ENCODE results near the gene NCAM1.

Gene NCAM1

DNA sequence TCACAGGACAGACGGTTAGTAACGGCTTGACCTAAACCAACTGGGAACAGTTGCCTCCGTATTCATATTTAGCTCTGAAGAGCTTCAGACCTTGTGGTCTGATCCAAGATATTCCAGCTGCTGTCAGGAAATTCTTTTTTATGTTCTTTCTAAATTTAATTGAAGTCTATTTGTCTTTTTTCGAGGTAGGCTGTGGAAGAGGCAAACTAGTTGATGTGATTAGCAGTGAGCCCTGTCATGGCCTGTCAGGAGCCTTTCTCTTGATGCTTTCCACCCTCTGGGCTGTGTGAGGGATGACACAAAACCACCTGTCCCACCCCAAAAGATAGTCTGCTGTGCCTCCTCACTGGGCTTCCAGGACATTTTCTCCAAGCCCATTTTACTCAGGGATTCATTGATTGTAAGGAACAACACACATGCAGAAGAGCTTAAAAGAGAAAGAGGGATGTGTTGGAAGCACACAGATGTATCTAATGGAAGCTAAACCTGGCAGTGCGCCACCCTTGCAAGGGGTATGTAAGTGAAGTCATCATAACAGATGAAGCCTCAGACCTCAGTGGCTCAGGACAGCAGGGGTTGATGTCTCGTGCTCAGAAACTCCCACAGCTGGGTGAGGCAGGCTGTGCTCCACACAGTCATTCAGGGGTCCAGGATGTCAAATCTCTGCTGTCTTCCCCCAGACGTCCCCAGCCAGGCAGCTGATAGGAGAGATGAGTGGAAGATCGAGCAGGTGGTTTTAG, 170.0 kb downstream of the NCAM1 start:
- no peak for DNase-seq (ENCODE audit: low spot score)

- no peak for DNase-seq (ENCODE audit: low spot score)
Observed at GRCh38 chr11:113133071-113133470, 171.9 kb downstream of the NCAM1 start.

DNA sequence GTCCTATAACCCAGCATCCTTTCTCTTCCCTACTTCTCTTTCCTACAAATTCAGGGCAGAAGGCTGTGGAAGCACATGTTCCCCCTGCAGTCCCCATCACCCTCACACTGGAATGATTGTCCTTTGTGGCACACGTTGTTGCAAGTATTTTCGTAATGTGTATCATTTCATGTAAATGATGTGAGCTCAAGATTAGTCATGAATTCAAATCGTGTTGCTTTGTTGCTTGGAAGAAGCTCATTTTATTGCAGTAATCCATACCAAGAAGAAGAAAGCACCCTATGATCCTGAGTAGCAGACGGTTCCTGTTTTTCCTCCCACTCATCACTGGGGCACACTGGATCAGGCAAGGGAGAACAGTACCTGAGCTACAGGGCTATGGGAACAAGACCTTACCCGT, 173.4 kb downstream of the NCAM1 start:
- DNase-seq (ENCODE audit: low spot score), result no peak

- no peak for DNase-seq (ENCODE audit: low spot score)
Observed at GRCh38 chr11:113137713-113138529, 176.7 kb downstream of the NCAM1 start.

- DNase-seq (ENCODE audit: low spot score), result no peak
Observed at GRCh38 chr11:113138731-113139130, 177.5 kb downstream of the NCAM1 start.

- no peak for DNase-seq (ENCODE audit: low spot score)
Observed at GRCh38 chr11:113141010-113141409, 179.8 kb downstream of the NCAM1 start.

DNA sequence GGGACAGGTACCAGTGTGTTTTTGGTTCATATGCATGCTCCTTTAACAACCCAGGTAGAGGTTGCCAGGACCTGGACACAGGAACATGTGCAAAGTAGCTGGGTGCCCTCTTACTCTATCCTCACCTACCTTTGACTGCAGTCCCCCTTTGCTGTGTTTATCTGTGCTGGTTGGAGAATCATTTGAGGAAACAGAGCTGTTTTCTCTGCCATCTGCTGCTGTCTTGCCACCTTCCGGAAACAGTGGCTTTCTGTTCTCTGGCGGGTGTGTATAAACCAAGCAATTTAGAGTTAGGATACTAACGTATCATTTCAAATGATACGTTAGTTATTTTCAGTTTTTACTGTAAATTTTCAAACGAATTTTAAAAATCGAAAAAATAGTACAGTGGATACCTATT, 181.3 kb downstream of the NCAM1 start:
- DNase-seq (ENCODE audit: low spot score), result no peak

GRCh38 chr11:113147249-113147648, 186.0 kb downstream of the NCAM1 start:
- DNase-seq (ENCODE audit: low spot score), result no peak

DNA sequence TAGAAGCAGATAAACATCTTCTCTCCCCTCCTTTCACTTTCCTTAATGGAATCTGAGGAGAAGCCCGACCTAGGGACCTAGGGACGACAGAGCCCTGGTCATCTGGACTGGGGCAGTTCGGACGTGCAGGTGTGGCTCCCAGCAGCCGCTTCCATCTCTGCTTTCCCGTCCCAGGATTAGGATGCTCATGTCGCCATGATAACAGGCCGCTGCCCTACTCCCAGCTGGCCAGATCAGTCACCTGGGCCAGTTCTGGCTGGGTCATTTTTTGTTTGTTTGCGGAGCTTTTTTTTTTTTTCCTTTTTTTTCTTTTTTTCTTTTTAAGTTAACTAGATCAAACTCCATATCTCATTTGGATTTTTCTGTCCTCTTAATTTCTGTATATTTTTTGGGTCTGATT, 186.9 kb downstream of the NCAM1 start:
- DNase-seq (ENCODE audit: low spot score), result no peak

DNA sequence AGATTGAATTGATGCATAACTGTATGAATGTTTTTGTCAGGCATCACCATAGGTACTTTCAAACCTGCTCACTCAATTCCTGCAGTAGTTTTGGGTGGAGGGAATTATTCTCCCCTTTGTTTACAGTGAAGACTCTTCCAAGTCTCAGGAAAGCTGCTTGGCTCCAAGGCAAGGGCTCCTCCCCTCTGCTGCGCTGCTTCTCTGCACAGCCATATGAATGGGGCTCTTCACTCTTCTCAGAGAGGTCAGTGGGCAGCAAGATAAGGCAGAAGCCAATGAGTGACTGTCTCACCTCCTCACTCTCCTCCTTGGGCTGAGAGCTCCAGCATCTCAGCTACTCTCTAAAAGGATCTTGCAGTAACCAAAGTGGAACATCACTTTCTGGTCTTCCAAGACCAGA, 187.4 kb downstream of the NCAM1 start:
- DNase-seq (ENCODE audit: low spot score), result no peak

- no peak for DNase-seq (ENCODE audit: low spot score)
Observed at GRCh38 chr11:113151521-113151920, 190.3 kb downstream of the NCAM1 start.

DNA sequence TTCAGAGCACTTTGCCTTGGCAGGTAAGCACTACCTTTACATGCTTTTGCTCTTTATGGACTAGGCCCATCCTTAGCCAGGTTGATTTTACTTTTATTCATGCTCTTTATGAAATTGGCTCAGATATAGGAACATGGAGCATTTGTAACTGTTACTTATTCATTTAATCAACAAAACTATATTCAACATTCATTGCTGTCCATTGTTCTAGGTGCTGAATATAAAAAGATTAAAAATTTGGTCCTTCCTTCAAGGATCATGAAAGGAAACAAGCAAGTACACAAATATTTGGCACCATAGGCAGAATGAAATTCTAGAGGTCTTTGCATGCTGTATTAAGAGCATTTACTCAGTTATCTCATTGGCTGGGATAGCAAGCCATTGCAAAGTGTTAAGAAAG, 191.3 kb downstream of the NCAM1 start:
- no peak for DNase-seq (ENCODE audit: low spot score)

GRCh38 chr11:113153847-113154246, 192.6 kb downstream of the NCAM1 start:
- no peak for DNase-seq (ENCODE audit: low spot score)

- no peak for DNase-seq (ENCODE audit: low spot score)
Observed at GRCh38 chr11:113159988-113160807, 199.0 kb downstream of the NCAM1 start.

GRCh38 chr11:113160808-113161124, 199.5 kb downstream of the NCAM1 start:
- no peak for DNase-seq (ENCODE audit: low spot score)

DNA sequence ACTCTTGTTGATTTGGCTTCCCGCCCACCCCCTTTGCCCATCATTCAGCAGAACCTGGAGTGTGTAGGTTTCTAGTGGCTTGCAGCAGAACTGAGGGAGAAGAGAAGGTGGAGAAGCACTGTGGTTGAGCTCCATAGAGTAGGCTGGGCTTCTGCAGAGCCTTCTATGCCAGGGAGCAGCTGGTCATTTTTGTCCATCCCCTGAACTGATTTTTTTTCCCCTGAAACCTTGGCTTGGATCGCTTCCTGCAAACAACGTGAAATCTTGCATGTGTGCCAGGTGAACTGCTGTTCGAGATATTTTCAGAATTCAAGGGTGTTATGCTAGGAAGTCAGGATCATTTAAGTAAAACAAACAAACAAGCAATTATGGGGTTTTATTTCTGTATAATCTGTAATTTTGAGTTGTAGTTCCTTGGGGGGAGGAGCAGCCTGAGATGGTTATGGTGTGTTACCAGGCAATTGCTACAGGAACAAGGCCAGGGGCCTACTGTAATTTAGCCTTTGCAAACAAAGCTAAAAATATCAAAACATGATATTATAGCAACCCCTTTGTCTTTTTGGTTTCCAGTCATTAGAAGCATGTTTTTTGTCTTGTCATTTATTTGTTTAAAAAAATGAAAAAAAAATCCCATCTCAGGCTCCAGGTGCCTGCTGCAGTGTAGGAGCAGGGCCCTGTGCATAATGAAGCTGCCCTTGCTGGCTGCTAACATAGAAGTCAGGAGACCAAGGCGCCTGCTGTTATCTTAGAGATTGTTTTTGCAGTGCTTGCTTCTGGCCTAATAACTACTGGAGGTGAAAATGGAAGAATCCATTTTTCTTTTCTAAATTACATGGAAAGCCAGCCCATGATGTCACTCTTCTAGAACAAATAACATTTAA, 200.7 kb downstream of the NCAM1 start:
- DNase-seq (ENCODE audit: low spot score), result no peak

DNA sequence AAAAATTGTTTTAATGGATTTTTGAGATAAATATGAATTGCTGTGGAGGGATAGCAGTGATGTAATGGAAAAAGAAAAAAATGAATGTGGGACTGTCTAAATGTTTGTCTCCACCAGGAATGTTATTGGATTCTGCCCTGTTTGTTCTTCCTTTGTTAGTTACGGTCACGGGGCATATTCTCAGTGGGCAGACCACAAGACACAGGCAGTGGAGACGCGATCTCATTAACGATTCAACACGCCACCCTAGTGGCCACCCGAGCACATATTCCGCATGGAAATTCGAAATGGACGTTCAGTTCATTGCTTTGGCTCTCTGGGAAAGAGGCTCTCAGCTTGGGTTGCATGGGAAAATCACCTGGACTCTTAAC, 201.4 kb downstream of the NCAM1 start:
- DNase-seq (ENCODE audit: low spot score), result no peak

DNA sequence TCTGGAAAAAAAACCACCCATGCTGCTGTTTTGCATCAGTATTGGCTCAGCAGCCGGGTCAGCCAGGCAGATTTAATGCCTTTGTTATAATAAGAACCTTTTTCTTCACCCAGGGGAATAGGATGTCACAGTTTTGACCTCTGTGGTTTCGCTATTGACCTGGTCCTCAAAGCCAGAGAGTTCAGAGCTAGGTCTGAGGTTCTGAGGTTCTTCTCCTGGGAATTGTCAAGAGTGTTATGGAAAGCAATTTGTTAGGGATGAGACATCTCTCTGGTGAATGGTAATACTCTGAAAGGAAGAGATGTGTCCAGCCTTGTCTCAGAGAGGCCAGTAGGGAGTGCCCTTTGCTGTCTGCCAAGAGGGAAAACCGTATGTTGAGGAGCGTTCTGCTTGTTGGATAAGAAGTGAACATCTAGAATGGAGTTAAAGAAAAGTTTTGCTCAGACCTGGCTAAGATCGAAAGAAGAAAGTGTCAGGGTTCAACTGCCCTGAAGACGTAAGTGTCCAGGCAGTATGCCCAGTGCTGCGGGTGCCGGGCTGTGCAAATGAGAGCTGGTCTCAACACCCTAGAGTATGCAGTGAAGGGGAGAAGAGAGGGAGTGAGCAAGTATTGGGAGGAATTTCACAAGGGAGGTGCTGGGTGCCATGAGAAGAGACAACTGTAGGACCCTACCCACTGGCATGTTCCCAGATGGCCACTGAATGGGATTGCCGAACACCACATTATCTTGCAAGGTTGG, 202.2 kb downstream of the NCAM1 start:
- DNase-seq (ENCODE audit: low spot score), result peak; percentile 14

DNA sequence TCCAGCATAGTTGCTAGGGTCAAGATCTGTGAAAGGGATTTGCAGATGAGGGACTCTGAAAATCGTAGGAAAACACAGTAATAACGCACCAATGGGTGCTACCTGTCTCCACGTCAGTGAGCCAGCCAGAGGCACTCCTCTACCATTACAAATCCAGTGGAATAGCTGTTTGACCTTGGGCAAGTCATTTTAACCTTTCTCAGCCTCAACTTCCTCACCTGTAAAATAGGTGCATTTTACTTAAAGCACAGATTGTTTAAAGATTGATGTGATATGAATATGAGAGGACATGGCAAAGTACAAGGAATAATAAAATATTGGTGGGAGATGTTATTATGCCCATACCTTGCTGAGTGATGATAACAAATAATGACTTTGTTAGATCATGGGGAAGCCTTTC, 205.1 kb downstream of the NCAM1 start:
- no peak for DNase-seq (ENCODE audit: low spot score)

DNA sequence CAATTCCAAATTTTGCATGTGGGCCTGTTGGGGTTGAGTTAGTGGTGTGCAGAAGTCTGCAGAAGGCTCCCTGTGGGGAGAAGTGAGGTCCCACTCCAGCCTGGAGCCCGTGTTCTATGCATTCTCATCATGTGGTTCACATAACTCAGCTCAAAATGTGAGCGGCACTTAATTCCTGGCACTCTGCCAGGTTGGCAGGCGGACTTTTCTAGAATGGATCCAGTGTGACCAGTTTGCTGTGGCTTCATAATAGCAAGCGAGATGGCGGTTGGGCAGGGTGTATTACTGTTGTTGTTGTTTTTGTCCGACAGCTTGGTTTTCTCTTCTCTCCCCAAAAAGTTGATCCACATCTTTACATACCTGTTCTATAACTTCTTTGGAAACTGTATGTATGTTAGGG, 206.4 kb downstream of the NCAM1 start:
- no peak for DNase-seq (ENCODE audit: low spot score)

Measured in AG08395 (cell line).